Brain microvascular endothelial cell (primary cell): ENCODE measurements around the gene MOK.

Source experiments
- DNase-seq: peaks from one replicate; pipeline ENCODE4 v3.0.0-alpha.2; 2020
- H3K27ac ChIP-seq: fragments of 250-450 bp; sonication (Bioruptor Pico); 2 replicates; pipeline ENCODE4 v1.5.1; 2020; ENCODE audit warnings: mild to moderate bottlenecking, moderate library complexity
- H3K27me3 ChIP-seq: fragments of 250-450 bp; sonication (Bioruptor Pico); replicated peaks from 2 replicates; pipeline ENCODE4 v1.5.1; 2020; ENCODE audit warnings: mild to moderate bottlenecking
- H3K36me3 ChIP-seq: fragments of 250-450 bp; sonication (Bioruptor Pico); replicated peaks from 2 replicates; pipeline ENCODE4 v1.5.1; 2020; ENCODE audit warnings: mild to moderate bottlenecking
- H3K4me3 ChIP-seq: 2 replicates; pipeline ENCODE4 v1.5.1; 2011; ENCODE audit warnings: low read depth, mild to moderate bottlenecking, control low read depth, low read length, moderate library complexity
- CTCF ChIP-seq: IDR thresholded peaks from 2 replicates; pipeline ENCODE4 v1.5.1; 2011; ENCODE audit warnings: low read depth, mild to moderate bottlenecking, moderate library complexity, low read length, control low read depth, inconsistent platforms; ENCODE audit errors: missing control alignments
- in situ Hi-C: cut with HindIII; loops from 2 replicates; pipeline ENCODE4 v1.10.0; 2017; ENCODE audit warnings: low sequenced_read_pairs, low pct_ligation_motif_present

Gene MOK

DNA sequence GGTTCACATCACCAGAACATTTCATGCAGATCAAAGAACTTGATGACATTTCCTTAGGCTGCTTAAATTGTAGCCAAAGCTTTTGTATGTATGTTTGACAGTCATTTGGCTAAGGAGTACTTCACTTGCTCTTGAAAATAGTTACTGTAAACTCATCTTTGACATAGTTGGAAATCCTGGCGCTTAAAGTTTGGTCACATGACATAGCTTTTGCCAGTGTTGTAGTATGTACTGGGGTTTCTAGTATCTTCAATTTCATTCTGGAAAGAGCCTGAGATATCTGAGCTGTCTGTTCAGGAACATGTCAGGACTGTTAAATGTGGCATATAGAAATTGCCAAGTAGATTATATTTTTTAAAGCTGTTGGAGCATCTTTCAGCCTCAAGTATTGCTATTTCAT lies 109.5 kb downstream of the MOK start:
- TF ChIP-seq CTCF = no peak
- Histone ChIP-seq H3K27me3 (no peaks in the 10 kb centered on the region), H3K4me3 (no peak overlapping the region), H3K27ac (no peak overlapping the region), H3K36me3 (peaks cover 17% of the 10 kb centered on the region)
- in situ Hi-C loops = no loop called here
- DNase-seq = no peak

GRCh38 chr14:102194856-102195255 lies 110.1 kb downstream of the MOK start:
- in situ Hi-C loops = no loop called here
- Histone ChIP-seq H3K4me3 (no peak overlapping the region), H3K36me3 (peaks cover 17% of the 10 kb centered on the region), H3K27ac (no peak overlapping the region), H3K27me3 (no peaks in the 10 kb centered on the region)
- no peak for TF ChIP-seq CTCF
- DNase-seq = no peak

- no peaks in the 10 kb centered on the region for H3K27me3 ChIP-seq
- no peak overlapping the region for H3K4me3 ChIP-seq
- H3K36me3 ChIP-seq = peaks cover 7% of the 10 kb centered on the region
- no peak for DNase-seq
- in situ Hi-C loops = no loop called here
- no peak for TF ChIP-seq CTCF
- H3K27ac ChIP-seq = no peak overlapping the region
These were observed 112.0 kb downstream of the MOK start for GRCh38 chr14:102192840-102193502.

DNA sequence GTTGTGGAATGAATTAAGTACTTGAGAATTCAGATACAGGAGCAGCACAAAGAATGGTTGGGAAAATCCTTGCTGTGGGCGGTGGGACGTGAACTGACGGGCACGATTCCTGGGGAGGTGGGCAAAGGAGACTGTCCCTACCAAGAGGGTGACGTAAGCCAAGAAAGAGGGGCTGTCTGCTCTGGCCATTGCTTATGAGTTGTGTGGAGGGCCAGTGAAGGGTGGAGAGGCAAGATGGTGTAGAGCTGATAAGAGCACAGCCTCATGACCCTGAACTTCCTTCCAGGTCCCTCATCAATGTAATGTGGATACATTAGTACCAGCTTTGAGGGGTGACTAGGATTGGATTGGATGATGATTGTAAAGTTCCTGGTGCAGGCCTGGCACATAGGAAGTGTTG lies 115.1 kb downstream of the MOK start:
- H3K36me3 ChIP-seq = peaks cover under 1% of the 10 kb centered on the region
- in situ Hi-C loops = no loop called here
- H3K27ac ChIP-seq = no peak overlapping the region
- no peaks in the 10 kb centered on the region for H3K27me3 ChIP-seq
- TF ChIP-seq CTCF = no peak
- H3K4me3 ChIP-seq = no peak overlapping the region
- no peak for DNase-seq

- Histone ChIP-seq H3K27me3 (no peaks in the 10 kb centered on the region), H3K36me3 (no peaks in the 10 kb centered on the region), H3K4me3 (no peak overlapping the region), H3K27ac (no peak overlapping the region)
- in situ Hi-C loops = no loop called here
- DNase-seq = no peak
- TF ChIP-seq CTCF = no peak
These were observed 116.8 kb downstream of the MOK start for GRCh38 chr14:102188187-102188586.

DNA sequence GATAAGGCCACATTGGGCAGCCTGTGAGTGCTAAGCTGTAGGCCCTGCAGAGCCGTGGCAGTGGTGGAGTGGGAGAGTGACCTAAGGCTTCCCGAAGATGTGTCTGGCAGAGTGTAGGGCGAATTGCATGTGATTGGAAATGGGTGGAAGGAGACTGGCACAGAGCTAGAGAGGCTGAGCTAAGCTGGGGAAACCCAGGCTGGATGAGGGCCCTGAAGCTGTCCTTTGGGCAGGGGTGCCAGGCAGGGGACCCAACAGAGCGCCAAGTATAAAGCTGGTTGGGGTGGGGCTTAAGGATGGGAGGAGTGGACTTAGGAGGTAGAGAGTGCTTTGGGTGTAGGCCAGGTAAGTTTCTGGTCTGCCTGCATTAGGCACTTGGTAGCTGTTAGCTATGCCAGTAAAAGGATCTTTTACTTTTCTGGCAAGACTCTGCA lies 117.4 kb downstream of the MOK start:
- Histone ChIP-seq H3K27ac (peak overlapping the region; percentile 34), H3K36me3 (no peaks in the 10 kb centered on the region), H3K27me3 (no peaks in the 10 kb centered on the region), H3K4me3 (no peak overlapping the region)
- DNase-seq = no peak
- TF ChIP-seq CTCF = no peak
- in situ Hi-C loops = no loop called here
